ENCODE results near the gene ADCY5. TPM values are rescaled to one million over a fixed set of nuclear protein-coding genes. Genes with fewer than 3 reads are reported as not detected.

Gene ADCY5
- polyA plus RNA-seq, 3 donors, result not detected

- 93% methylated on average over 3 of the region's 4 CpGs for WGBS (ENCODE audit: insufficient coverage)
- Histone ChIP-seq H3K36me3 (replicated peaks in 1 of 2; ENCODE audit: control insufficient read depth in 1 of 2, insufficient read depth in 2 of 2, low read length in 2 of 2) (no peaks in the 10 kb centered on the region), H3K27ac (ENCODE audit: low read depth in 1 of 2, low read length in 2 of 2) (no peak overlapping the region), H3K4me1 (ENCODE audit: control insufficient read depth in 1 of 2, insufficient read depth in 2 of 2, low read length in 2 of 2) (no peaks in the 10 kb centered on the region), H3K9me3 (replicated peaks in 1 of 2; ENCODE audit: control insufficient read depth in 1 of 2, insufficient read depth in 1 of 2, low read length in 2 of 2) (no peaks in the 10 kb centered on the region), H3K27me3 (ENCODE audit: control insufficient read depth in 2 of 2, insufficient read depth in 2 of 2, low read length in 2 of 2) (no peaks in the 10 kb centered on the region), H3K4me2 (replicated peaks; ENCODE audit: extremely low read depth, low read length, poor library complexity, severe bottlenecking) (no peak overlapping the region), H3K9ac (ENCODE audit: insufficient read depth, low read length, poor library complexity, severe bottlenecking) (no peak overlapping the region), H3K4me3 (replicated peaks in 1 of 3; ENCODE audit: low read depth in 2 of 3, low read length in 3 of 3) (no peak overlapping the region), H2AFZ (ENCODE audit: insufficient read depth, low read depth, low read length, poor library complexity, severe bottlenecking) (no peak overlapping the region), H4K20me1 (ENCODE audit: insufficient read depth, low read length) (no peaks in the 10 kb centered on the region), H3K79me2 (ENCODE audit: insufficient read depth, low read length) (no peaks in the 10 kb centered on the region)
- peaks cover 0 to 8% (median 5%) of the 10 kb centered on the region in 3 donors for H3K27me3 Mint-ChIP-seq (ENCODE audit: low read depth in 3 of 3)
- no peak overlapping the region for H3K27ac Mint-ChIP-seq
- no peak overlapping the region for H3K4me3 Mint-ChIP-seq
- H3K9me3 Mint-ChIP-seq, result no peaks in the 10 kb centered on the region
- intact Hi-C loops (cut with micrococcal nuclease), result no loop called here
- H3K36me3 Mint-ChIP-seq, result no peaks in the 10 kb centered on the region
- TF ChIP-seq CTCF (IDR thresholded peaks at IDR 0.05), result no peak
- no peak for DNase-seq
- H3K4me1 Mint-ChIP-seq, result no peaks in the 10 kb centered on the region
Observed at GRCh38 chr3:123416173-123416572, 32.7 kb downstream of the ADCY5 start.

- peaks cover 0 to 8% (median 5%) of the 10 kb centered on the region in 3 donors for H3K27me3 Mint-ChIP-seq (ENCODE audit: low read depth in 3 of 3)
- intact Hi-C loops (cut with micrococcal nuclease), result no loop called here
Observed at GRCh38 chr3:123414973-123415775, 33.7 kb downstream of the ADCY5 start.

More at GRCh38 chr3:123414973-123415775, 33.7 kb downstream of the ADCY5 start:
- Histone ChIP-seq H3K27me3 (ENCODE audit: control insufficient read depth in 2 of 2, insufficient read depth in 2 of 2, low read length in 2 of 2) (no peaks in the 10 kb centered on the region), H3K9ac (ENCODE audit: insufficient read depth, low read length, poor library complexity, severe bottlenecking) (no peak overlapping the region), H3K4me3 (replicated peaks in 1 of 3; ENCODE audit: low read depth in 2 of 3, low read length in 3 of 3) (no peak overlapping the region), H3K4me1 (ENCODE audit: control insufficient read depth in 1 of 2, insufficient read depth in 2 of 2, low read length in 2 of 2) (no peaks in the 10 kb centered on the region), H4K20me1 (ENCODE audit: insufficient read depth, low read length) (no peaks in the 10 kb centered on the region), H3K27ac (ENCODE audit: low read depth in 1 of 2, low read length in 2 of 2) (no peak overlapping the region), H3K9me3 (replicated peaks in 1 of 2; ENCODE audit: control insufficient read depth in 1 of 2, insufficient read depth in 1 of 2, low read length in 2 of 2) (no peaks in the 10 kb centered on the region), H3K79me2 (ENCODE audit: insufficient read depth, low read length) (no peaks in the 10 kb centered on the region), H3K4me2 (replicated peaks; ENCODE audit: extremely low read depth, low read length, poor library complexity, severe bottlenecking) (no peak overlapping the region), H3K36me3 (replicated peaks in 1 of 2; ENCODE audit: control insufficient read depth in 1 of 2, insufficient read depth in 2 of 2, low read length in 2 of 2) (no peaks in the 10 kb centered on the region), H2AFZ (ENCODE audit: insufficient read depth, low read depth, low read length, poor library complexity, severe bottlenecking) (no peak overlapping the region)
- 88% methylated on average over 13 of the region's 18 CpGs for WGBS (ENCODE audit: insufficient coverage)
- Mint-ChIP-seq H3K27ac (no peak overlapping the region), H3K9me3 (no peaks in the 10 kb centered on the region), H3K4me1 (no peaks in the 10 kb centered on the region), H3K36me3 (no peaks in the 10 kb centered on the region), H3K4me3 (no peak overlapping the region)
- no peak for DNase-seq
- no peak for TF ChIP-seq CTCF (IDR thresholded peaks at IDR 0.05)

Data from CD14-positive monocyte (primary cell).